Lower leg skin (tissue), 3 donors: ENCODE data around the gene G0S2.

Source experiments
- POLR2A ChIP-seq, 2 donors: fragments of 450-650 bp; IDR thresholded peaks; one replicate each; pipeline ENCODE4 v1.6.1; 2016 to 2017; ENCODE audit warnings: antibody characterized with exemption in 2 of 2, mild to moderate bottlenecking in 1 of 2, moderate library complexity in 1 of 2
- TF ChIP-seq, protein P1 (sequence below), 3 donors: fragments of 450-650 bp; IDR thresholded peaks; one replicate each; pipeline ENCODE4 v1.5.1; 2016; ENCODE audit warnings: antibody characterized with exemption in 3 of 3, mild to moderate bottlenecking in 3 of 3, moderate library complexity in 2 of 3

- TF ChIP-seq, protein P1, sequence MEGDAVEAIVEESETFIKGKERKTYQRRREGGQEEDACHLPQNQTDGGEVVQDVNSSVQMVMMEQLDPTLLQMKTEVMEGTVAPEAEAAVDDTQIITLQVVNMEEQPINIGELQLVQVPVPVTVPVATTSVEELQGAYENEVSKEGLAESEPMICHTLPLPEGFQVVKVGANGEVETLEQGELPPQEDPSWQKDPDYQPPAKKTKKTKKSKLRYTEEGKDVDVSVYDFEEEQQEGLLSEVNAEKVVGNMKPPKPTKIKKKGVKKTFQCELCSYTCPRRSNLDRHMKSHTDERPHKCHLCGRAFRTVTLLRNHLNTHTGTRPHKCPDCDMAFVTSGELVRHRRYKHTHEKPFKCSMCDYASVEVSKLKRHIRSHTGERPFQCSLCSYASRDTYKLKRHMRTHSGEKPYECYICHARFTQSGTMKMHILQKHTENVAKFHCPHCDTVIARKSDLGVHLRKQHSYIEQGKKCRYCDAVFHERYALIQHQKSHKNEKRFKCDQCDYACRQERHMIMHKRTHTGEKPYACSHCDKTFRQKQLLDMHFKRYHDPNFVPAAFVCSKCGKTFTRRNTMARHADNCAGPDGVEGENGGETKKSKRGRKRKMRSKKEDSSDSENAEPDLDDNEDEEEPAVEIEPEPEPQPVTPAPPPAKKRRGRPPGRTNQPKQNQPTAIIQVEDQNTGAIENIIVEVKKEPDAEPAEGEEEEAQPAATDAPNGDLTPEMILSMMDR (IDR thresholded peaks at IDR 0.05) = no peak
- TF ChIP-seq POLR2A (IDR thresholded peaks at IDR 0.05) = no peak
Measured at GRCh38 chr1:209628618-209629299, 46.5 kb upstream of the G0S2 start.
